RPMI7951 (cell line): Measurements from ENCODE around the gene ELMOD3. TPM values are rescaled to one million over a fixed set of nuclear protein-coding genes. Genes with fewer than 3 reads are reported as not detected.
"Not testable (repeated sequence)": the region's sequence is repeated elsewhere in the genome, so short reads cannot be mapped to it uniquely, and the experiment has no call there.

Source experiments
- DNase-seq: peaks from one replicate; pipeline ENCODE4 v3.0.0-alpha.2; 2012; ENCODE audit warnings: low read depth
- total RNA-seq: library from RNA; depleted of rRNA; stranded (reverse); fragments of >200 nt; shearing (Covaris generic); gene quantifications from 2 replicates; pipeline ENCODE4 v1.2.3, GENCODE V29; 2014

The ELMOD3 gene
- total RNA-seq, 1 experiment from 2014 or later, result 18.6 TPM

GRCh38 chr2:85371045-85371444, 16.5 kb downstream of the ELMOD3 start:
- no peak for DNase-seq

GRCh38 chr2:85376291-85377065, 21.9 kb downstream of the ELMOD3 start:
- DNase-seq, result no peak

GRCh38 chr2:85377083-85377482, 22.5 kb downstream of the ELMOD3 start:
- DNase-seq, result no peak

- no peak for DNase-seq
These were observed 23.7 kb downstream of the ELMOD3 start for GRCh38 chr2:85378257-85378656.

- no peak for DNase-seq
These were observed 25.5 kb downstream of the ELMOD3 start for GRCh38 chr2:85380048-85380447.

- DNase-seq, result not testable (repeated sequence)
These were observed 28.6 kb downstream of the ELMOD3 start for GRCh38 chr2:85383151-85383550.

- no peak for DNase-seq
These were observed 29.3 kb downstream of the ELMOD3 start for GRCh38 chr2:85383850-85384249.

- no peak for DNase-seq
These were observed 31.2 kb downstream of the ELMOD3 start for GRCh38 chr2:85385746-85386145.

- no peak for DNase-seq
These were observed 33.2 kb downstream of the ELMOD3 start for GRCh38 chr2:85387754-85388153.

- DNase-seq, result no peak
These were observed 34.4 kb downstream of the ELMOD3 start for GRCh38 chr2:85388878-85389538.

GRCh38 chr2:85390941-85391669, 36.5 kb downstream of the ELMOD3 start:
- DNase-seq, result peak; percentile 15

GRCh38 chr2:85393836-85394235, 39.3 kb downstream of the ELMOD3 start:
- DNase-seq, result peak; percentile 87

GRCh38 chr2:85394261-85394681, 39.7 kb downstream of the ELMOD3 start:
- DNase-seq, result peak; percentile 57

- no peak for DNase-seq
These were observed 40.4 kb downstream of the ELMOD3 start for GRCh38 chr2:85394976-85395375.

- no peak for DNase-seq
These were observed 41.4 kb downstream of the ELMOD3 start for GRCh38 chr2:85395912-85396475.

- DNase-seq, result no peak
These were observed 42.2 kb downstream of the ELMOD3 start for GRCh38 chr2:85396531-85397470.

- DNase-seq, result no peak
These were observed 43.4 kb downstream of the ELMOD3 start for GRCh38 chr2:85397925-85398331.

- DNase-seq, result no peak
These were observed 44.0 kb downstream of the ELMOD3 start for GRCh38 chr2:85398426-85399182.

- DNase-seq, result no peak
These were observed 44.5 kb downstream of the ELMOD3 start for GRCh38 chr2:85399183-85399455.

GRCh38 chr2:85400023-85400422, 45.5 kb downstream of the ELMOD3 start:
- DNase-seq, result no peak
